Muscle of arm (tissue), 14 donors: ENCODE results near the gene GLT8D1. TPM values are rescaled to one million over a fixed set of nuclear protein-coding genes. Genes with fewer than 3 reads are reported as not detected.
"Not testable (repeated sequence)": the region's sequence is repeated elsewhere in the genome, so short reads cannot be mapped to it uniquely, and the experiment has no call there.

ENCODE experiments used
- DNase-seq: peaks from one replicate; pipeline ENCODE4 v3.0.0-alpha.2; 2013
- long read RNA-seq, 11 donors: transcript quantifications; one replicate each; lab custom pipeline, GENCODE V29; 2026
- polyA plus RNA-seq, 12 donors: library from polyadenylated mRNA; unstranded; fragments of 120-200 nt; gene quantifications; one replicate each; pipeline ENCODE4 v1.2.1, GENCODE V29; 2013; ENCODE audit not compliant: insufficient read length in 12 of 12

Gene GLT8D1
- polyA plus RNA-seq = 100 to 1,000 TPM in 3 of 12 donors, 10 to 100 TPM in 8, not detected in 1; 70.9 to 118 (median 81.5) TPM
- long read RNA-seq, donor 1, transcript GLT8D1-201 (10 exons, 1,849 nt) = major isoform, 6 of 579 reads
- long read RNA-seq, donor 1, partial matches to known transcripts = 564 of 579 reads
- long read RNA-seq, donor 1, other reads (novel, unspliced or antisense) = 8 of 579 reads
- long read RNA-seq, donor 2, transcript GLT8D1-201 (10 exons, 1,849 nt) = major isoform, 12 of 13 reads
- long read RNA-seq, donor 2, partial matches to known transcripts = 0 of 13 reads
- long read RNA-seq, donor 2, other reads (novel, unspliced or antisense) = 0 of 13 reads
- long read RNA-seq, donor 3, partial matches to known transcripts = 0 of 3 reads
- long read RNA-seq, donor 3, other reads (novel, unspliced or antisense) = 0 of 3 reads
- long read RNA-seq, donor 4, partial matches to known transcripts = 0 of 1 reads
- long read RNA-seq, donor 4, other reads (novel, unspliced or antisense) = 0 of 1 reads
- long read RNA-seq, donor 5, transcript GLT8D1-201 (10 exons, 1,849 nt) = major isoform, 14 of 26 reads
- long read RNA-seq, donor 5, partial matches to known transcripts = 0 of 26 reads
- long read RNA-seq, donor 5, other reads (novel, unspliced or antisense) = 7 of 26 reads
- long read RNA-seq, donor 6, partial matches to known transcripts = 0 of 6 reads
- long read RNA-seq, donor 6, other reads (novel, unspliced or antisense) = 0 of 6 reads
- long read RNA-seq, donor 7, partial matches to known transcripts = 0 of 3 reads
- long read RNA-seq, donor 7, other reads (novel, unspliced or antisense) = 0 of 3 reads
- long read RNA-seq, donor 8, transcript GLT8D1-201 (10 exons, 1,849 nt) = major isoform, 11 of 17 reads
- long read RNA-seq, donor 8, partial matches to known transcripts = 0 of 17 reads
- long read RNA-seq, donor 8, other reads (novel, unspliced or antisense) = 5 of 17 reads
- long read RNA-seq, donor 9, partial matches to known transcripts = 0 of 4 reads
- long read RNA-seq, donor 9, other reads (novel, unspliced or antisense) = 0 of 4 reads
- long read RNA-seq, donor 10, transcript GLT8D1-201 (10 exons, 1,849 nt) = major isoform, 8 of 9 reads
- long read RNA-seq, donor 10, partial matches to known transcripts = 0 of 9 reads
- long read RNA-seq, donor 10, other reads (novel, unspliced or antisense) = 0 of 9 reads
- long read RNA-seq, donor 11, transcript GLT8D1-201 (10 exons, 1,849 nt) = major isoform, 9 of 18 reads
- long read RNA-seq, donor 11, partial matches to known transcripts = 0 of 18 reads
- long read RNA-seq, donor 11, other reads (novel, unspliced or antisense) = 7 of 18 reads

GRCh38 chr3:52705688-52706686, at the start of gene GLT8D1, which contains the start of gene SPCS1:
Gene GLT8D1 (minus strand): TSS chr3:52705791. CDS start chr3:52700460, 5,331 bp downstream.
Gene SPCS1 (plus strand): TSS chr3:52706106. CDS start chr3:52706247, 141 bp downstream.
- peak; percentile 92 for DNase-seq

- no peak for DNase-seq
These were observed 48.8 kb upstream of the GLT8D1 start for GRCh38 chr3:52754373-52754772.

- no peak for DNase-seq
These were observed 46.6 kb upstream of the GLT8D1 start for GRCh38 chr3:52752045-52752660.

- no peak for DNase-seq
These were observed 38.1 kb upstream of the GLT8D1 start for GRCh38 chr3:52743721-52744120.

- DNase-seq = no peak
These were observed 37.6 kb upstream of the GLT8D1 start for GRCh38 chr3:52743152-52743551.

GRCh38 chr3:52742418-52743041, 36.9 kb upstream of the GLT8D1 start:
- DNase-seq = peak; percentile 17

- no peak for DNase-seq
These were observed 34.1 kb upstream of the GLT8D1 start for GRCh38 chr3:52739730-52740129.

- DNase-seq = no peak
These were observed 27.8 kb upstream of the GLT8D1 start for GRCh38 chr3:52733256-52733891.

GRCh38 chr3:52731590-52731989, 26.0 kb upstream of the GLT8D1 start:
- DNase-seq = no peak

GRCh38 chr3:52730681-52731080, 25.1 kb upstream of the GLT8D1 start:
- DNase-seq = no peak

GRCh38 chr3:52728753-52729152, 23.2 kb upstream of the GLT8D1 start:
- DNase-seq = not testable (repeated sequence)

- DNase-seq = no peak
These were observed 18.9 kb upstream of the GLT8D1 start for GRCh38 chr3:52724511-52724910.

- no peak for DNase-seq
These were observed 18.3 kb upstream of the GLT8D1 start for GRCh38 chr3:52723935-52724334.

GRCh38 chr3:52722491-52722890, 16.9 kb upstream of the GLT8D1 start:
- no peak for DNase-seq

- no peak for DNase-seq
These were observed 16.1 kb upstream of the GLT8D1 start for GRCh38 chr3:52721730-52722008.

- no peak for DNase-seq
These were observed 15.6 kb upstream of the GLT8D1 start for GRCh38 chr3:52721002-52721729.

GRCh38 chr3:52719618-52720017, 14.0 kb upstream of the GLT8D1 start:
- DNase-seq = no peak

- DNase-seq = no peak
These were observed 10.2 kb upstream of the GLT8D1 start for GRCh38 chr3:52715714-52716305.
